H1 (cell line): ENCODE results near the gene TBC1D22A. TPM values are rescaled to one million over a fixed set of nuclear protein-coding genes. Genes with fewer than 3 reads are reported as not detected.

Experiments used
- CTCF ChIA-PET: fragments of 300-600 bp; sonication (Branson Sonifier 250); formaldehyde crosslinking; loops from one replicate; lab custom pipeline; 2021; ENCODE audit not compliant: partially characterized antibody; lab: Charles Lee
- POLR2A ChIA-PET: fragments of 300-600 bp; sonication (Branson Sonifier 250); formaldehyde crosslinking; loops from one replicate; lab custom pipeline; 2021; ENCODE audit warnings: inconsistent platforms; ENCODE audit not compliant: partially characterized antibody; lab: Charles Lee
- DNase-seq, 2 experiments: peaks; one replicate each; pipeline versions ENCODE4 v3.0.0 to v3.0.0-alpha.2; 2010 to 2022; ENCODE audit warnings: low spot score in 2 of 2, low read depth in 1 of 2, mixed read lengths in 1 of 2
- FAIRE-seq: peaks from 2 replicates; lab custom pipeline; 2011; peaks lifted over from hg19 to GRCh38; lab: Jason Lieb, UNC
- H2AFZ ChIP-seq: 2 replicates; pipeline ENCODE4 v1.8.1; 2012; ENCODE audit warnings: low read length, inconsistent platforms
- H2AK5ac ChIP-seq: 2 replicates; pipeline ENCODE4 v1.6.1; 2013; ENCODE audit warnings: low read depth, low read length
- H2BK120ac ChIP-seq: replicated peaks from 2 replicates; pipeline ENCODE3; 2013; ENCODE audit warnings: low read depth, low read length, inconsistent platforms
- H2BK12ac ChIP-seq: 2 replicates; pipeline ENCODE4 v1.6.1; 2013; ENCODE audit warnings: low read depth, low read length
- H2BK15ac ChIP-seq: 2 replicates; pipeline ENCODE4 v1.6.1; 2013; ENCODE audit warnings: low read length
- H2BK20ac ChIP-seq: 2 replicates; pipeline ENCODE4 v1.6.1; 2013; ENCODE audit warnings: low read length
- H2BK5ac ChIP-seq: 2 replicates; pipeline ENCODE4 v1.6.1; 2013; ENCODE audit warnings: low read depth, low read length
- H3K14ac ChIP-seq: 2 replicates; pipeline ENCODE4 v1.6.1; 2013; ENCODE audit warnings: inconsistent platforms; ENCODE audit not compliant: insufficient read length
- H3K18ac ChIP-seq: 2 replicates; pipeline ENCODE4 v1.6.1; 2013; ENCODE audit warnings: low read length; ENCODE audit errors: extremely low read depth
- H3K23ac ChIP-seq: 2 replicates; pipeline ENCODE4 v1.6.1; 2013; ENCODE audit warnings: inconsistent platforms; ENCODE audit not compliant: insufficient read length
- H3K23me2 ChIP-seq: 2 replicates; pipeline ENCODE4 v1.6.1; 2013; ENCODE audit warnings: low read depth, low read length
- H3K27ac ChIP-seq: 2 replicates; pipeline ENCODE4 v1.6.1; 2011; ENCODE audit warnings: low read depth, low read length, inconsistent platforms
- H3K27me3 ChIP-seq, 4 experiments: replicated peaks in 1 of 4; 1 replicate in 1 of 4; 2 replicates in 3 of 4; pipeline versions ENCODE4 v1.6.1 to v1.8.1; 2011 to 2013; ENCODE audit warnings: low read length in 3 of 4, mild to moderate bottlenecking in 3 of 4, inconsistent platforms in 2 of 4, mixed read lengths in 2 of 4, moderate library complexity in 1 of 4; ENCODE audit not compliant: control insufficient read depth in 3 of 4, insufficient read depth in 3 of 4; ENCODE audit errors: extremely low read depth in 1 of 4
- H3K36me3 ChIP-seq, 4 experiments: 2 replicates each; pipeline versions ENCODE4 v1.6.1 to v1.8.1; 2011 to 2013; ENCODE audit warnings: mild to moderate bottlenecking in 4 of 4, low read length in 3 of 4, moderate library complexity in 2 of 4, control low read depth in 1 of 4, inconsistent platforms in 1 of 4; ENCODE audit not compliant: insufficient read depth in 4 of 4, control insufficient read depth in 2 of 4
- H3K4ac ChIP-seq: replicated peaks from 2 replicates; pipeline ENCODE3; 2013; ENCODE audit warnings: low read length, low read depth, mixed read lengths, inconsistent platforms; ENCODE audit not compliant: insufficient read length
- H3K4me1 ChIP-seq, 4 experiments: replicated peaks in 1 of 4; 1 replicate in 1 of 4; 2 replicates in 3 of 4; pipeline versions ENCODE4 v1.6.1 to v1.8.1; 2011 to 2013; ENCODE audit warnings: low read length in 3 of 4, inconsistent platforms in 2 of 4, mixed read lengths in 1 of 4; ENCODE audit not compliant: insufficient read depth in 4 of 4, control insufficient read depth in 3 of 4
- H3K4me2 ChIP-seq, 2 experiments: 2 replicates each; pipeline versions ENCODE4 v1.6.1 to v1.8.1; 2011 to 2013; ENCODE audit warnings: low read depth in 2 of 2, low read length in 2 of 2, control low read depth in 1 of 2, inconsistent platforms in 1 of 2, mild to moderate bottlenecking in 1 of 2; ENCODE audit not compliant: insufficient read depth in 1 of 2
- H3K4me3 ChIP-seq, 4 experiments: fragments of 200-600, 300-600 bp in 1 of 4; sonication (generic), shearing (Covaris generic), sonication (Bioruptor Twin) in 1 of 4; 2 replicates each; pipeline versions ENCODE4 v1.5.1 to v1.8.1; 2011 to 2016; ENCODE audit warnings: low read length in 4 of 4, low read depth in 3 of 4, control low read depth in 2 of 4, inconsistent platforms in 2 of 4, mild to moderate bottlenecking in 2 of 4, mixed read lengths in 1 of 4, moderate library complexity in 1 of 4; ENCODE audit not compliant: insufficient read depth in 2 of 4; ENCODE audit errors: extremely low read depth in 1 of 4
- H3K56ac ChIP-seq: replicated peaks from 2 replicates; pipeline ENCODE3; 2013; ENCODE audit warnings: low read depth, mild to moderate bottlenecking, mixed read lengths, low read length, inconsistent platforms; ENCODE audit not compliant: insufficient read length
- H3K79me1 ChIP-seq: 2 replicates; pipeline ENCODE4 v1.6.1; 2013; ENCODE audit warnings: low read depth, low read length, control low read depth
- H3K79me2 ChIP-seq, 2 experiments: 2 replicates each; pipeline versions ENCODE4 v1.6.1 to v1.8.1; 2012 to 2013; ENCODE audit warnings: low read length in 2 of 2, mild to moderate bottlenecking in 2 of 2, inconsistent platforms in 1 of 2; ENCODE audit not compliant: insufficient read depth in 2 of 2, control insufficient read depth in 1 of 2
- H3K9ac ChIP-seq, 4 experiments: replicated peaks in 1 of 4; 1 replicate in 1 of 4; 2 replicates in 3 of 4; pipeline versions ENCODE4 v1.6.1 to v1.8.1; 2011 to 2013; ENCODE audit warnings: low read depth in 3 of 4, low read length in 3 of 4, control low read depth in 2 of 4, mild to moderate bottlenecking in 2 of 4, moderate library complexity in 2 of 4, inconsistent platforms in 1 of 4; ENCODE audit errors: extremely low read depth in 1 of 4
- H3K9me3 ChIP-seq, 2 experiments: 2 replicates each; pipeline versions ENCODE4 v1.6.1 to v1.8.1; 2012 to 2013; ENCODE audit warnings: mild to moderate bottlenecking in 2 of 2, moderate library complexity in 2 of 2, control low read depth in 1 of 2, inconsistent platforms in 1 of 2, low read depth in 1 of 2, low read length in 1 of 2, mixed read lengths in 1 of 2; ENCODE audit not compliant: insufficient read depth in 2 of 2
- H4K20me1 ChIP-seq, 2 experiments: replicated peaks in 1 of 2; 2 replicates each; pipeline versions ENCODE3 to v1.8.1; 2011 to 2013; ENCODE audit warnings: inconsistent platforms in 2 of 2, low read length in 2 of 2, mild to moderate bottlenecking in 1 of 2; ENCODE audit not compliant: insufficient read depth in 2 of 2, control insufficient read depth in 1 of 2
- H4K5ac ChIP-seq: 2 replicates; pipeline ENCODE4 v1.6.1; 2013; ENCODE audit warnings: low read length, low read depth, mixed read lengths, inconsistent platforms; ENCODE audit not compliant: insufficient read length
- H4K8ac ChIP-seq: 2 replicates; pipeline ENCODE4 v1.8.0; 2013; ENCODE audit warnings: mild to moderate bottlenecking, moderate library complexity, low read length, inconsistent platforms; ENCODE audit not compliant: insufficient read depth; ENCODE audit errors: extremely low read depth
- H4K91ac ChIP-seq: replicated peaks from 2 replicates; pipeline ENCODE3; 2013; ENCODE audit warnings: low read length, mixed read lengths, inconsistent platforms; ENCODE audit not compliant: insufficient read length
- MAX ChIP-seq: IDR thresholded peaks from 2 replicates; pipeline ENCODE4 v1.6.1; 2012; ENCODE audit warnings: inconsistent platforms
- RXRA ChIP-seq: IDR thresholded peaks from 2 replicates; pipeline ENCODE4 v1.6.1; 2011; ENCODE audit warnings: low read depth, mild to moderate bottlenecking, low read length, moderate library complexity; ENCODE audit not compliant: insufficient read depth
- WGBS, 2 experiments: shearing (Covaris generic) in 1 of 2; methylation state at CpG; one replicate each; pipeline versions ENCODE4 v1.1.6 to v1.1.7; 2013 to 2015; ENCODE audit warnings: low lambda C conversion rate in 2 of 2, mixed read lengths in 2 of 2, inconsistent platforms in 1 of 2, low coverage in 1 of 2, missing lambda C conversion rate in 1 of 2; ENCODE audit not compliant: insufficient replicate concordance in 2 of 2, insufficient coverage in 1 of 2, insufficient read length in 1 of 2; ENCODE audit errors: extremely low coverage in 1 of 2, missing lambda C conversion rate in 1 of 2; 5-methylcytosine and 5-hydroxymethylcytosine counted together
- polyA plus RNA-seq, 7 experiments: library from polyadenylated mRNA; depleted of rRNA in 3 of 7; stranded (reverse) in 5 of 7; unstranded in 2 of 7; fragments of >200 nt in 5 of 7; fragments of 200-250 nt in 2 of 7; gene quantifications; 1 replicate in 5 of 7; 2 replicates in 1 of 7; 4 replicates in 1 of 7; pipeline versions ENCODE4 v1.2.1 to v1.2.3, GENCODE V29; 2011 to 2013; ENCODE audit warnings: missing spikeins in 2 of 7, mixed read lengths in 2 of 7
- total RNA-seq: library from RNA; stranded (reverse); fragmentation: NEBNext Ultra II Directional; extraction: Animal tissue kit (Norgen Biotek cat#: 25700); gene quantifications from 2 replicates; pipeline ENCODE4 v1.2.1, GENCODE V29; 2021

The TBC1D22A gene
- total and polyA plus RNA-seq, 2 of the 8 experiments (the other 6 are each of a cell fraction or from before 2014, with no cell fraction given) = 11.9 to 18.4 TPM

- no peak overlapping the region for H2BK5ac ChIP-seq
- TF ChIP-seq MAX (no peak), RXRA (no peak)
- no peak overlapping the region for H4K5ac ChIP-seq
- no peak overlapping the region for H3K4me2 ChIP-seq
- H3K14ac ChIP-seq = no peak overlapping the region
- peak overlapping the region; percentile 76; the same call in 1 of the 2 replicates for H4K8ac ChIP-seq
- H3K79me2 ChIP-seq = no peaks in the 10 kb centered on the region
- H3K4me3 ChIP-seq = no peak overlapping the region
- H2AK5ac ChIP-seq = no peak overlapping the region
- no peaks in the 10 kb centered on the region for H3K9me3 ChIP-seq
- ChIA-PET CTCF (interaction anchor here (0.6 to 2.2 kb wide), 6 partner anchors 8 to 326 kb away, joined by 3 to 7 read pairs (median 4); no protein-coding TSS in a partner anchor), POLR2A (interaction anchor here (1.6 kb wide), 1 partner anchor 168 kb away, joined by 4 read pairs; no protein-coding TSS in a partner anchor)
- no peak overlapping the region for H2BK15ac ChIP-seq
- H3K18ac ChIP-seq = no peak overlapping the region; the same call in 1 of the 2 replicates
- 93% methylated on average over 14 of the region's 15 CpGs; no CpG with 5 or more reads in 1 of the 2 experiments for WGBS, 2 experiments
- no peak overlapping the region for H2AFZ ChIP-seq
- no peak for DNase-seq
- H2BK12ac ChIP-seq = 0 out of 2 replicates have a peak overlapping the region, but pooled peaks have one; percentile 7
- no peak overlapping the region for H2BK120ac ChIP-seq
- no peak overlapping the region for H3K4ac ChIP-seq
- no peaks in the 10 kb centered on the region for H3K36me3 ChIP-seq
- H2BK20ac ChIP-seq = no peak overlapping the region
- peaks cover 0 to 9% (median 4%) of the 10 kb centered on the region in 4 experiments; a peak in 5 of 7 replicates for H3K4me1 ChIP-seq
- peaks cover 0 to 5% of the 10 kb centered on the region in 2 experiments for H4K20me1 ChIP-seq
- no peak overlapping the region for H3K27ac ChIP-seq
- no peak for FAIRE-seq
- H3K56ac ChIP-seq = no peak overlapping the region
- H3K23me2 ChIP-seq = no peaks in the 10 kb centered on the region
- peak overlapping the region; percentile 25 for H4K91ac ChIP-seq
- no peak overlapping the region for H3K23ac ChIP-seq
- no peaks in the 10 kb centered on the region for H3K79me1 ChIP-seq
- H3K27me3 ChIP-seq = no peaks in the 10 kb centered on the region
- H3K9ac ChIP-seq = no peak overlapping the region
Observed at GRCh38 chr22:47124451-47124881, 362.0 kb downstream of the TBC1D22A start.
